HEK293 (cell line): Measurements from ENCODE around the gene ANKRD33B.

Experiments
- CTCF ChIA-PET: fragments of 350-600 bp; formaldehyde crosslinking; extraction: SDS; loops from one replicate; lab custom pipeline; 2021; ENCODE audit warnings: antibody characterized with exemption; lab: Yijun Ruan, JAX
- POLR2A ChIA-PET: fragments of 300-600 bp; formaldehyde crosslinking; extraction: SDS; loops from one replicate; lab custom pipeline; 2020; ENCODE audit warnings: antibody characterized with exemption, inconsistent platforms; lab: Yijun Ruan, JAX
- H3K27ac ChIP-seq: fragments of 200-500 bp; sonication (Bioruptor generic); 2 replicates; pipeline ENCODE4 v1.5.1; 2014; ENCODE audit warnings: low read depth, low read length, control low read depth, inconsistent platforms; ENCODE audit errors: extremely low read depth
- H3K36me3 ChIP-seq, 2 experiments: fragments of 200-500 bp in 1 of 2; sonication (Bioruptor generic) in 1 of 2; 1 replicate in 1 of 2; 2 replicates in 1 of 2; pipeline ENCODE4 v1.5.1; 2014 to 2017; ENCODE audit warnings: inconsistent platforms in 2 of 2, low read length in 2 of 2; ENCODE audit not compliant: control insufficient read depth in 2 of 2, insufficient read depth in 1 of 2
- H3K4me1 ChIP-seq: fragments of 200-500 bp; sonication (Bioruptor generic); 2 replicates; pipeline ENCODE4 v1.5.1; 2014; ENCODE audit warnings: mild to moderate bottlenecking, low read length, inconsistent platforms; ENCODE audit not compliant: control insufficient read depth, insufficient read depth
- H3K4me3 ChIP-seq: 2 replicates; pipeline ENCODE4 v1.5.1; 2011; ENCODE audit warnings: low read depth, mild to moderate bottlenecking, control low read depth, low read length, moderate library complexity
- H3K9me3 ChIP-seq: fragments of 200-500 bp; sonication (Bioruptor generic); 2 replicates; pipeline ENCODE4 v1.5.1; 2014; ENCODE audit warnings: low read depth, low read length, inconsistent platforms; ENCODE audit not compliant: control insufficient read depth, insufficient read depth
- GLIS1 ChIP-seq: fragments of 450-650 bp; formaldehyde crosslinking; IDR thresholded peaks from 2 replicates; pipeline ENCODE4 v1.5.1; 2016; ENCODE audit warnings: missing biosample characterization, missing genetic modification characterization
- REPIN1 ChIP-seq: fragments of 450-650 bp; formaldehyde crosslinking; IDR thresholded peaks from 2 replicates; pipeline ENCODE4 v1.5.1; 2017; ENCODE audit warnings: missing biosample characterization, missing genetic modification characterization, low read depth
- SALL2 ChIP-seq: fragments of 450-650 bp; formaldehyde crosslinking; IDR thresholded peaks from 2 replicates; pipeline ENCODE4 v1.5.0; 2017; ENCODE audit warnings: missing biosample characterization, mild to moderate bottlenecking, missing genetic modification characterization, borderline replicate concordance
- YY2 ChIP-seq: fragments of 450-650 bp; formaldehyde crosslinking; IDR thresholded peaks from 2 replicates; pipeline ENCODE4 v1.5.1; 2016; ENCODE audit warnings: missing biosample characterization, missing genetic modification characterization
- ZNF133 ChIP-seq: fragments of 450-650 bp; formaldehyde crosslinking; IDR thresholded peaks from 2 replicates; pipeline ENCODE4 v1.5.1; 2016; ENCODE audit warnings: missing biosample characterization, missing genetic modification characterization
- ZNF19 ChIP-seq: fragments of 450-650 bp; formaldehyde crosslinking; IDR thresholded peaks from 2 replicates; pipeline ENCODE4; 2016; ENCODE audit warnings: missing biosample characterization, missing genetic modification characterization, low read depth
- ZNF239 ChIP-seq: fragments of 450-650 bp; formaldehyde crosslinking; IDR thresholded peaks from 2 replicates; pipeline ENCODE4 v1.5.1; 2016; ENCODE audit warnings: missing biosample characterization, missing genetic modification characterization
- ZNF324 ChIP-seq: fragments of 450-650 bp; formaldehyde crosslinking; IDR thresholded peaks from 2 replicates; pipeline ENCODE4 v1.5.1; 2016; ENCODE audit warnings: missing biosample characterization, missing genetic modification characterization
- ZNF391 ChIP-seq: fragments of 450-650 bp; formaldehyde crosslinking; IDR thresholded peaks from 2 replicates; pipeline ENCODE4 v1.5.1; 2016; ENCODE audit warnings: low read depth, missing biosample characterization, missing genetic modification characterization, borderline replicate concordance
- ZNF549 ChIP-seq: fragments of 450-650 bp; IDR thresholded peaks from 2 replicates; pipeline ENCODE4 v1.5.1; 2018; ENCODE audit warnings: missing biosample characterization, missing genetic modification characterization, mild to moderate bottlenecking, inconsistent platforms, moderate library complexity
- ZNF677 ChIP-seq: fragments of 450-650 bp; IDR thresholded peaks from 2 replicates; pipeline ENCODE4 v1.5.0; 2018; ENCODE audit warnings: missing biosample characterization, mild to moderate bottlenecking, missing genetic modification characterization, moderate library complexity
- ZNF791 ChIP-seq: fragments of 450-650 bp; formaldehyde crosslinking; IDR thresholded peaks from 2 replicates; pipeline ENCODE4 v1.5.1; 2016; ENCODE audit warnings: missing biosample characterization, missing genetic modification characterization
- ZNF837 ChIP-seq: fragments of 450-650 bp; formaldehyde crosslinking; IDR thresholded peaks from 2 replicates; pipeline ENCODE4 v1.5.1; 2016; ENCODE audit warnings: missing biosample characterization, missing genetic modification characterization
- ZSCAN23 ChIP-seq: fragments of 450-650 bp; formaldehyde crosslinking; IDR thresholded peaks from 2 replicates; pipeline ENCODE4 v1.5.1; 2016; ENCODE audit warnings: missing biosample characterization, missing genetic modification characterization
- TF ChIP-seq, protein P1 (sequence below): fragments of 450-650 bp; formaldehyde crosslinking; IDR thresholded peaks from 2 replicates; pipeline ENCODE4; 2016; ENCODE audit warnings: missing biosample characterization, missing genetic modification characterization
- TF ChIP-seq, protein P2 (sequence below): fragments of 450-650 bp; IDR thresholded peaks from 2 replicates; pipeline ENCODE4 v1.5.1; 2018; ENCODE audit warnings: missing biosample characterization, missing genetic modification characterization
- TF ChIP-seq, protein P3 (sequence below): fragments of 450-650 bp; formaldehyde crosslinking; IDR thresholded peaks from 2 replicates; pipeline ENCODE4 v1.5.1; 2016; ENCODE audit warnings: missing biosample characterization, missing genetic modification characterization
- TF ChIP-seq, protein P4 (sequence below): fragments of 450-650 bp; formaldehyde crosslinking; IDR thresholded peaks from 2 replicates; pipeline ENCODE4 v1.5.1; 2016; ENCODE audit warnings: missing biosample characterization, missing genetic modification characterization, borderline replicate concordance

Gene ANKRD33B

DNA sequence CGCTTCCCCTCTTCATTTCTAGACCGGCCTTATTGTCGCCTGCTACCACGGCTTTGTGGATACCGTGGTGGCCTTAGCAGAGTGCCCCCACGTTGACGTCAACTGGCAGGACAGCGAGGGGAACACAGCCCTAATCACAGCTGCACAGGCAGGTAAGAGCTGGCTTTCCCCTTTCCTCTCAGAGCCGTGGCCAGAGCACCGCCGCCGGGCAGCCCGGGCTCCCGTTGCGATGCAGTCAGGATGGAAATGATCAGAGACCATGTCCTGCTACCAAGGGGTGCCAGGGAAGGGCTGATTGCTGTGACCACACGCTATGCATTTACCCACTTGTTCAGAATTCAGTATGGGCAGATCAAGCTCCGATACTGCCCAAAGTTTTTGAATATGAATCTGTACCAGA is 54.4 kb downstream of the ANKRD33B start:
- H3K4me1 ChIP-seq: no peaks in the 10 kb centered on the region
- no peaks in the 10 kb centered on the region; a peak in 1 of 3 replicates for H3K36me3 ChIP-seq
- H3K27ac ChIP-seq: no peak overlapping the region
- CTCF ChIA-PET: interaction anchor here (0.6 to 1.0 kb wide), 2 partner anchors 70 to 166 kb away, joined by 3 to 4 read pairs; no protein-coding TSS in a partner anchor
- H3K4me3 ChIP-seq: no peak overlapping the region
- TF ChIP-seq SALL2 (tag by site-specific recombination) (no peak), ZNF677 (tag by site-specific recombination) (no peak), GLIS1 (tag by site-specific recombination) (no peak)
- TF ChIP-seq, protein P1, sequence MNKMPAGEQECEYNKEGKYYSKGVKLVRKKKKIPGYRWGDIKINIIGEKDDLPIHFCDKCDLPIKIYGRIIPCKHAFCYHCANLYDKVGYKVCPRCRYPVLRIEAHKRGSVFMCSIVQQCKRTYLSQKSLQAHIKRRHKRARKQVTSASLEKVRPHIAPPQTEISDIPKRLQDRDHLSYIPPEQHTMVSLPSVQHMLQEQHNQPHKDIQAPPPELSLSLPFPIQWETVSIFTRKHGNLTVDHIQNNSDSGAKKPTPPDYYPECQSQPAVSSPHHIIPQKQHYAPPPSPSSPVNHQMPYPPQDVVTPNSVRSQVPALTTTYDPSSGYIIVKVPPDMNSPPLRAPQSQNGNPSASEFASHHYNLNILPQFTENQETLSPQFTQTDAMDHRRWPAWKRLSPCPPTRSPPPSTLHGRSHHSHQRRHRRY (tag by site-specific recombination): no peak
- TF ChIP-seq, protein P2, sequence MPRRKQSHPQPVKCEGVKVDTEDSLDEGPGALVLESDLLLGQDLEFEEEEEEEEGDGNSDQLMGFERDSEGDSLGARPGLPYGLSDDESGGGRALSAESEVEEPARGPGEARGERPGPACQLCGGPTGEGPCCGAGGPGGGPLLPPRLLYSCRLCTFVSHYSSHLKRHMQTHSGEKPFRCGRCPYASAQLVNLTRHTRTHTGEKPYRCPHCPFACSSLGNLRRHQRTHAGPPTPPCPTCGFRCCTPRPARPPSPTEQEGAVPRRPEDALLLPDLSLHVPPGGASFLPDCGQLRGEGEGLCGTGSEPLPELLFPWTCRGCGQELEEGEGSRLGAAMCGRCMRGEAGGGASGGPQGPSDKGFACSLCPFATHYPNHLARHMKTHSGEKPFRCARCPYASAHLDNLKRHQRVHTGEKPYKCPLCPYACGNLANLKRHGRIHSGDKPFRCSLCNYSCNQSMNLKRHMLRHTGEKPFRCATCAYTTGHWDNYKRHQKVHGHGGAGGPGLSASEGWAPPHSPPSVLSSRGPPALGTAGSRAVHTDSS (tag by site-specific recombination): no peak
- POLR2A ChIA-PET: interaction anchor here (0.5 kb wide), 1 partner anchor 16 kb away, joined by 3 read pairs; no protein-coding TSS in a partner anchor
- no peaks in the 10 kb centered on the region for H3K9me3 ChIP-seq

DNA sequence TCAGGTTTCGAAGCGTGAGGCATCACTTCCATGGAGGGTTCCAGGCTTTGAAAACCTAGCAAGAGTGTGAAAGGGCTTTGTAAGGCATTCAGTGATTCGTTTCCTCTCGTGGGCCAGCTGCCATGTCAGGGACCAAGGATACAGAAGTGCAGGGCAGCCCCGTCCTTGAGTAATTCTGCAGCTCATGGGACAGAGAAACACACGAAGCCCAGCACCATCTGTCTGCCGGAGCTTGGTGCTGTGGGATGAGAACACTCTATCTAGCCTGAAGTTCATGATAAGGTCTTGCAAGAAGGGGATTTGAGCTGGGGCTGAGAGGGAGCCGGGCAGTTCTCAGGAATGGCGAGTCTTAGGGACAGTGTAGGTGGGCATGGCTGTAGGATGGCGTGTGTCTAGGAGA is 55.8 kb downstream of the ANKRD33B start:
- H3K9me3 ChIP-seq: no peaks in the 10 kb centered on the region
- ChIA-PET CTCF (interaction anchor here (1.3 to 2.9 kb wide), 2 partner anchors 8 to 167 kb away, joined by 7 to 18 read pairs; no protein-coding TSS in a partner anchor), POLR2A (interaction anchor here (1.1 kb wide), 1 partner anchor 59 kb away, joined by 3 read pairs; no protein-coding TSS in a partner anchor)
- no peaks in the 10 kb centered on the region for H3K4me1 ChIP-seq
- H3K36me3 ChIP-seq: no peaks in the 10 kb centered on the region; a peak in 1 of 3 replicates
- no peak overlapping the region for H3K4me3 ChIP-seq
- TF ChIP-seq, protein P3, sequence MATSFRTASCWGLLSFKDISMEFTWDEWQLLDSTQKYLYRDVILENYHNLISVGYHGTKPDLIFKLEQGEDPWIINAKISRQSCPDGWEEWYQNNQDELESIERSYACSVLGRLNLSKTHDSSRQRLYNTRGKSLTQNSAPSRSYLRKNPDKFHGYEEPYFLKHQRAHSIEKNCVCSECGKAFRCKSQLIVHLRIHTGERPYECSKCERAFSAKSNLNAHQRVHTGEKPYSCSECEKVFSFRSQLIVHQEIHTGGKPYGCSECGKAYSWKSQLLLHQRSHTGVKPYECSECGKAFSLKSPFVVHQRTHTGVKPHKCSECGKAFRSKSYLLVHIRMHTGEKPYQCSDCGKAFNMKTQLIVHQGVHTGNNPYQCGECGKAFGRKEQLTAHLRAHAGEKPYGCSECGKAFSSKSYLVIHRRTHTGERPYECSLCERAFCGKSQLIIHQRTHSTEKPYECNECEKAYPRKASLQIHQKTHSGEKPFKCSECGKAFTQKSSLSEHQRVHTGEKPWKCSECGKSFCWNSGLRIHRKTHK: no peak
- TF ChIP-seq ZNF549 (no peak), ZNF391 (tag by site-specific recombination) (no peak)
- no peak overlapping the region for H3K27ac ChIP-seq

DNA sequence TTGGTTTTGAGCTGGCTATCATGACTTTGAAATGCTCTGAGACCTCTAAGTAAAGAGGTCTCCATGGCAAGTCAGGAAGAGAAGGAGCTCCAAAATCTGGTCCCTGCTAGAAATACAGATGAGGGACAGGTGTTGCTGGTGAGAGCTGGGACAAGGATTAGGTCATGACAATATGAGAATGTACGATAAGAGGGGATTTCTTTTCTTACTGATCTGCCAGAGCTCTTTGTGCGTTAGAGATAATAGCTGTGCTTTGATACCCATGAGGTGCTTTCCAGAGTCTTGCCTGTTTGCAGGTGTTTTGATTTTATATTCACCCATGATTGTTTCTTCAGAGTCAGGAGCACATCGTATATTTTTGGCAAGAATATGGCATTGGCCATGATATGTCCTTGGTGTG is 56.5 kb downstream of the ANKRD33B start:
- Histone ChIP-seq H3K36me3 (no peaks in the 10 kb centered on the region; a peak in 1 of 3 replicates), H3K27ac (no peak overlapping the region)
- TF ChIP-seq ZNF837 (tag by site-specific recombination): no peak
- TF ChIP-seq ZSCAN23 (tag by site-specific recombination): no peak
- TF ChIP-seq ZNF239 (tag by site-specific recombination): no peak
- TF ChIP-seq ZNF791 (tag by site-specific recombination): no peak
- TF ChIP-seq, protein P4, sequence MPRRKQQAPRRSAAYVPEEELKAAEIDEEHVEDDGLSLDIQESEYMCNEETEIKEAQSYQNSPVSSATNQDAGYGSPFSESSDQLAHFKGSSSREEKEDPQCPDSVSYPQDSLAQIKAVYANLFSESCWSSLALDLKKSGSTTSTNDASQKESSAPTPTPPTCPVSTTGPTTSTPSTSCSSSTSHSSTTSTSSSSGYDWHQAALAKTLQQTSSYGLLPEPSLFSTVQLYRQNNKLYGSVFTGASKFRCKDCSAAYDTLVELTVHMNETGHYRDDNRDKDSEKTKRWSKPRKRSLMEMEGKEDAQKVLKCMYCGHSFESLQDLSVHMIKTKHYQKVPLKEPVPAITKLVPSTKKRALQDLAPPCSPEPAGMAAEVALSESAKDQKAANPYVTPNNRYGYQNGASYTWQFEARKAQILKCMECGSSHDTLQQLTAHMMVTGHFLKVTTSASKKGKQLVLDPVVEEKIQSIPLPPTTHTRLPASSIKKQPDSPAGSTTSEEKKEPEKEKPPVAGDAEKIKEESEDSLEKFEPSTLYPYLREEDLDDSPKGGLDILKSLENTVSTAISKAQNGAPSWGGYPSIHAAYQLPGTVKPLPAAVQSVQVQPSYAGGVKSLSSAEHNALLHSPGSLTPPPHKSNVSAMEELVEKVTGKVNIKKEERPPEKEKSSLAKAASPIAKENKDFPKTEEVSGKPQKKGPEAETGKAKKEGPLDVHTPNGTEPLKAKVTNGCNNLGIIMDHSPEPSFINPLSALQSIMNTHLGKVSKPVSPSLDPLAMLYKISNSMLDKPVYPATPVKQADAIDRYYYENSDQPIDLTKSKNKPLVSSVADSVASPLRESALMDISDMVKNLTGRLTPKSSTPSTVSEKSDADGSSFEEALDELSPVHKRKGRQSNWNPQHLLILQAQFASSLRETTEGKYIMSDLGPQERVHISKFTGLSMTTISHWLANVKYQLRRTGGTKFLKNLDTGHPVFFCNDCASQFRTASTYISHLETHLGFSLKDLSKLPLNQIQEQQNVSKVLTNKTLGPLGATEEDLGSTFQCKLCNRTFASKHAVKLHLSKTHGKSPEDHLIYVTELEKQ (tag by site-specific recombination): no peak
- TF ChIP-seq REPIN1: no peak
- TF ChIP-seq ZNF133 (tag by site-specific recombination): no peak
- no peak for TF ChIP-seq ZNF19 (tag by site-specific recombination)
- no peak for TF ChIP-seq ZNF324 (tag by site-specific recombination)
- TF ChIP-seq, protein P2 (tag by site-specific recombination): no peak
- TF ChIP-seq YY2 (tag by site-specific recombination): no peak
- TF ChIP-seq, all 188 proteins: peak for 0
- ChIA-PET CTCF (interaction anchor here (2.9 kb wide), 1 partner anchor 167 kb away, joined by 18 read pairs; no protein-coding TSS in a partner anchor), POLR2A (interaction anchor here (1.1 kb wide), 1 partner anchor 59 kb away, joined by 3 read pairs; no protein-coding TSS in a partner anchor)
- H3K4me3 ChIP-seq: no peak overlapping the region
- no peaks in the 10 kb centered on the region for H3K4me1 ChIP-seq
- H3K9me3 ChIP-seq: no peaks in the 10 kb centered on the region
